ENCODE results near the gene MAB21L3.

- TF ChIP-seq POU2F2 (IDR thresholded peaks at IDR 0.05; ENCODE audit: low read depth, low read length) (no peak), POLR2A (IDR thresholded peaks at IDR 0.05; ENCODE audit: low read depth, low read length) (no peak), SPI1 (IDR thresholded peaks at IDR 0.05; ENCODE audit: low read depth, low read length) (no peak), PAX5 (IDR thresholded peaks at IDR 0.05; ENCODE audit: insufficient read depth, low read length, severe bottlenecking) (no peak), POLR2AphosphoS5 (IDR thresholded peaks at IDR 0.05; ENCODE audit: low read depth, low read length) (no peak)
Measured at GRCh38 chr1:116131170-116131569, 20.0 kb downstream of the MAB21L3 start.
